NB4 (cell line): Measurements from ENCODE around the gene HEXIM1.
A peak's percentile ranks its signal among the peaks of the same experiment; 100 is the strongest.

Experiments used
- DNase-seq: peaks from one replicate; pipeline ENCODE4 v3.0.0; 2010; ENCODE audit warnings: low read depth
- H3K4me3 ChIP-seq: one replicate; pipeline ENCODE4 v1.5.1; 2011; ENCODE audit warnings: mild to moderate bottlenecking, low read depth, low read length, moderate library complexity
- MYC ChIP-seq: IDR thresholded peaks from 2 replicates; pipeline ENCODE4 v1.6.1; 2011; ENCODE audit warnings: low read depth, low read length
- POLR2A ChIP-seq: IDR thresholded peaks from 2 replicates; pipeline ENCODE4 v1.6.1; 2011; ENCODE audit warnings: mild to moderate bottlenecking; ENCODE audit not compliant: insufficient read length; ENCODE audit errors: extremely low read depth
- TF ChIP-seq, protein P1 (sequence below): IDR thresholded peaks from 2 replicates; pipeline ENCODE4 v1.6.1; 2011; ENCODE audit warnings: low read depth, low read length
- TF ChIP-seq, protein P2 (sequence below): IDR thresholded peaks from one replicate; pipeline ENCODE4 v1.5.1; 2012; ENCODE audit warnings: low read depth, low read length

Gene HEXIM1

DNA sequence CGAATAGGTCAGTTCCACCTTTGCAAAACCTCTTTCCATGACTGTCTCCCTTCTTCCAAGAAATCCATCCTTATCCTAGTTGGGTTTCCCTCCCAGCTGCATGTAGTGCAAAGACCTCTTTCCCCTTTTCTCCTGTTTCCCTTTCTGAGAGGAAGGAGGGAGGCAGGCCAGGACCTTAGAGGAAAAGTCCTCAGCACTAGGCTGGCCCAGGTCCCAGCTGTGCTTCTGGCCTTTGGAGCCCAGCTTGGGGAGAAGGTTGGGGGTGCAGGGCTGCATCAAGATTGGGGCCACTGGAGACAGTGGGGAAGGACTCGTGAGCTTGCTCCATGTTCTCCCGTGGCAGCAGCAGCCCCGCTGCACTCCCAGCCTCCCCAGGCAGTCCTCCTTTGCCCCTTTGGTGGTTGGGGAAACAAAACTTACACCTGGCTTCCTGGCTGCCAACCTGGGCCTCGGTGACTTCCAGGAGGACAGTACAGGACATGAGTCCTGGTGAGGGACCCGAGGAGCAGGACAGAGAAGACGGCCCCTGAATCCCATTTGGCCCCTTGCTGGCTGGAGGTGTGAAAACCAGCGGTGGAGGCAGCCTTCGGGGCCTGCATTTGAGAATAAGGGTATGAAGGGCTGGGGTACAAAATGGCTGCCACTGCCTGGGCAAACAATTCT is 13.9 kb downstream of the HEXIM1 start:
- TF ChIP-seq POLR2A (no peak), MYC (no peak)
- TF ChIP-seq, protein P1, sequence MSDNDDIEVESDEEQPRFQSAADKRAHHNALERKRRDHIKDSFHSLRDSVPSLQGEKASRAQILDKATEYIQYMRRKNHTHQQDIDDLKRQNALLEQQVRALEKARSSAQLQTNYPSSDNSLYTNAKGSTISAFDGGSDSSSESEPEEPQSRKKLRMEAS = no peak
- TF ChIP-seq, protein P2, sequence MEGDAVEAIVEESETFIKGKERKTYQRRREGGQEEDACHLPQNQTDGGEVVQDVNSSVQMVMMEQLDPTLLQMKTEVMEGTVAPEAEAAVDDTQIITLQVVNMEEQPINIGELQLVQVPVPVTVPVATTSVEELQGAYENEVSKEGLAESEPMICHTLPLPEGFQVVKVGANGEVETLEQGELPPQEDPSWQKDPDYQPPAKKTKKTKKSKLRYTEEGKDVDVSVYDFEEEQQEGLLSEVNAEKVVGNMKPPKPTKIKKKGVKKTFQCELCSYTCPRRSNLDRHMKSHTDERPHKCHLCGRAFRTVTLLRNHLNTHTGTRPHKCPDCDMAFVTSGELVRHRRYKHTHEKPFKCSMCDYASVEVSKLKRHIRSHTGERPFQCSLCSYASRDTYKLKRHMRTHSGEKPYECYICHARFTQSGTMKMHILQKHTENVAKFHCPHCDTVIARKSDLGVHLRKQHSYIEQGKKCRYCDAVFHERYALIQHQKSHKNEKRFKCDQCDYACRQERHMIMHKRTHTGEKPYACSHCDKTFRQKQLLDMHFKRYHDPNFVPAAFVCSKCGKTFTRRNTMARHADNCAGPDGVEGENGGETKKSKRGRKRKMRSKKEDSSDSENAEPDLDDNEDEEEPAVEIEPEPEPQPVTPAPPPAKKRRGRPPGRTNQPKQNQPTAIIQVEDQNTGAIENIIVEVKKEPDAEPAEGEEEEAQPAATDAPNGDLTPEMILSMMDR = no peak
- no peak for DNase-seq
- peak overlapping the region; percentile 51 for H3K4me3 ChIP-seq

DNA sequence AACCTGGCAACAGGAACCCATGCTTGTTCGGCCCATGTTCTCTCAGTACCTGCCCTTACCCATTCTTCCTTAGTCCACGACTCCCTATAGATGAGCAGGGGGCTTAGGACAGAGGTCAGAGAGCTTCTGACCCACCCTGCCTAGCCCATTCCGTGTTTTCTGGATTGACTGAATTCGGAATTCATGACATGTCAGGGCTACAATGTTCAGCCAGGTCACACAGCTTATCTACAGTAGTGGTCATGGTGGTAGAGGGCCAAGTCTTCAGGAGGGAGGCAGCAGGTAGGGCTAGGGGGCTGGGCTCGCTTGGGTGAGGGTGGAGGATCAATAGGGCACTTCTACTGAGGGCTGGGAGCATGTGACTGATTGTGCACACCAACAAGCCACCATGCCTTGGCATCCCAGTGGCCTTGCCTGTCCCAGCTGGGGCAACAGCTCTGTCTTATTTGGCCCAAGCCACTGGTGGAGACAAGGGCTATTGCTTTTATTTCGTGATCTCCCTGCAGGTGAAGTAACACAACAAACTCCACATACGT is 16.5 kb downstream of the HEXIM1 start:
- no peak overlapping the region for H3K4me3 ChIP-seq
- TF ChIP-seq, protein P2 = no peak
- TF ChIP-seq, protein P1 = no peak
- no peak for TF ChIP-seq MYC
- no peak for TF ChIP-seq POLR2A
- DNase-seq = peak; percentile 22

DNA sequence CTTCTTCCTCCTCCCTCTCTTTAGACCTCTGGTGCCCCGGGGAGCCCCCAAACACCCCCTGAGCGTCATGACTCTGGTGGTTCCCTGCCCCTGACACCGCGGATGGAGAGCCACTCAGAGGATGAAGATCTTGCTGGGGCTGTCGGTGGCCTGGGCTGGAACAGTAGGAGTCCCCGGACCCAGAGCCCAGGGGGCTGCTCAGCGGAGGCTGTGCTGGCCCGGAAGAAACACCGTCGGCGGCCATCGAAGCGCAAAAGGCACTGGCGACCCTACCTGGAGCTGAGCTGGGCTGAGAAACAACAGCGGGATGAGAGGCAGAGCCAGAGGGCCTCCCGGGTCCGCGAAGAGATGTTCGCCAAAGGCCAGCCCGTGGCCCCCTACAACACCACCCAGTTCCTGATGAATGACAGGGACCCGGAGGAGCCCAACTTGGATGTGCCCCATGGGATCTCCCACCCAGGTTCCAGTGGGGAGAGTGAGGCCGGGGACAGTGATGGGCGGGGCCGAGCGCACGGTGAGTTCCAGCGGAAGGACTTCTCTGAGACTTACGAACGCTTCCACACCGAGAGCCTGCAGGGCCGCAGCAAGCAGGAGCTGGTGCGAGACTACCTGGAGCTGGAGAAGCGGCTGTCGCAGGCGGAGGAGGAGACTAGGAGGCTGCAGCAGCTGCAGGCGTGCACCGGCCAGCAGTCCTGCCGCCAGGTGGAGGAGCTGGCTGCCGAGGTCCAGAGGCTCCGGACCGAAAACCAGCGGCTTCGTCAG is 20.9 kb downstream of the HEXIM1 start:
- no peak for DNase-seq
- TF ChIP-seq MYC (no peak), POLR2A (no peak)
- H3K4me3 ChIP-seq = no peak overlapping the region

DNA sequence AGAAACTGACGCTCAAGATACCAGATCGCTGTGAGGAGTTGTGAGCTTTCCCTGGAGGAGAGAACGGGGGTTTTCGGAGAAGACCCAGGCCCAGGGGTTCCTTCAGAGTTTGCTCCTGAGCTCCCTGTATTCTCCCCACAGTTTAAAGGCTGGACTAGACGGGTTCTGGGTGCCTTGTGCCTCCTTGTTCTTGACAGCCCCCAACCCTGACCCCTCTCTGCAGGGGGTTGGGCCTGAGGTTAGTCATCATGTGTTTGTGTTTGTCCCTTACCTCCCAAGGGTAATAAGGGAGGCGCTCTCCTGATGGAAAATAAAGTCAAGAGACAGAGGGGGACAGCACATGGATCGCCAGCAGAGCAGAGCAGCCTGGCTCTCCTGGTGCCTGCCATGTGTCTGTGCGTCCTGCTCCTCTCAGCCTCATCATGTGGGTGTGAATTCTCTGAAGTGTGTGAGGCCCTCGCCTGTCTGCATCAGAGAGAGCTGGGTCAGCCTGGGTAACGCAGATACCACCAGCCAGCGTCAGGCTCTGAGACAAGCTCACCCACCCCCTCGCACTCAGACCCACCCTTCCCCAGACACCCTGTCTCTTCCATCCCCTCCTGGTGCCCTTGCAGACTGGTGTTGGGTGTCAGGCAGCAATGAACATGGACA is 22.1 kb downstream of the HEXIM1 start:
- H3K4me3 ChIP-seq = no peak overlapping the region
- peak; percentile 26 for DNase-seq
- TF ChIP-seq MYC (no peak), POLR2A (no peak)
- TF ChIP-seq, protein P1 = no peak; the same call in 1 of the 2 replicates
- TF ChIP-seq, protein P2 = no peak

DNA sequence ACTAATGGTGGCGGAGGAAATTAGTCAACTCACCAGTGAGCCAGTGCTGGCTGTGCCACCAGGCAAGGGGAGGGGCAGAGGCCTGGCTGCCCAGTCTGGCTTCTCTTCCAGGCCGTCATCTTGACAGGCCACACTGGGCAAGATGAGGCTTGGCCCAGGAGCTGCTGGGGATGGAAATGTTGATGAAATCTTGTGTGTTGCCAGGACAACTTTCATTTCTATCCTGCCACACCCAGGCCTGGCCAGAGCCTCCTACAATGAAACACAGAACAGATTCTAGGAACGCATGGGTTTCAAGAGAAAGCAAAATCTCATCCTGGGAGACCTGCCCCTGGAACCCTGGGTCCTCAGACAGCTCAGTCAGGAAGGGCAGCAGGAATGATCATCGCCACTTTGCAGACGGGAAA is 22.7 kb downstream of the HEXIM1 start:
- H3K4me3 ChIP-seq = no peak overlapping the region
- peak; percentile 36 for DNase-seq
- TF ChIP-seq MYC (no peak), POLR2A (no peak)
- TF ChIP-seq, protein P2 = no peak
- TF ChIP-seq, protein P1 = no peak
